Activated CD8-positive, alpha-beta T cell treated with anti-CD3 and anti-CD28 coated beads for 36 hours (primary cell): Measurements from ENCODE around the gene USF1. TPM values are rescaled to one million over a fixed set of nuclear protein-coding genes. Genes with fewer than 3 reads are reported as not detected.

ENCODE experiments used
- ATAC-seq: fragments of 200-7000 bp; cut with Tn5 transposase; one replicate; pipeline ENCODE4 v1.10.0; 2021; ENCODE audit warnings: mild to moderate bottlenecking, moderate library complexity
- CTCF ChIA-PET: fragments of 350-600 bp; sonication (Branson Sonifier 250); formaldehyde crosslinking; loops from one replicate; lab custom pipeline; 2021; ENCODE audit warnings: antibody characterized with exemption; lab: Charles Lee
- POLR2A ChIA-PET: fragments of 350-600 bp; sonication (Branson Sonifier 250); formaldehyde crosslinking; loops from one replicate; lab custom pipeline; 2021; ENCODE audit warnings: antibody characterized with exemption; lab: Charles Lee
- DNase-seq: peaks from one replicate; pipeline ENCODE4 v3.0.0-alpha.2; 2020
- H3K27ac Mint-ChIP-seq: one replicate; pipeline ENCODE4 v1.8.0; 2021; ENCODE audit warnings: mild to moderate bottlenecking, mixed read lengths
- H3K27me3 Mint-ChIP-seq: one replicate; pipeline ENCODE4 v1.8.0; 2021; ENCODE audit warnings: mixed read lengths
- H3K36me3 Mint-ChIP-seq: one replicate; pipeline ENCODE4 v1.8.0; 2021; ENCODE audit warnings: low read depth, mixed read lengths
- H3K4me1 Mint-ChIP-seq: one replicate; pipeline ENCODE4 v1.8.0; 2021; ENCODE audit warnings: low read depth, mixed read lengths
- H3K4me3 Mint-ChIP-seq: one replicate; pipeline ENCODE4 v1.8.0; 2021; ENCODE audit warnings: mild to moderate bottlenecking, moderate library complexity, mixed read lengths
- H3K9me3 Mint-ChIP-seq: one replicate; pipeline ENCODE4 v1.8.0; 2021; ENCODE audit warnings: mixed read lengths
- CTCF ChIP-seq: fragments of 200-600 bp; IDR thresholded peaks from one replicate; pipeline ENCODE4 v1.8.0; 2022; ENCODE audit warnings: antibody characterized with exemption, mild to moderate bottlenecking
- intact Hi-C: fragments of 100-400 bp; cut with micrococcal nuclease; formaldehyde crosslinking; loops from one replicate; pipeline ENCODE4 v1.10.0; 2022
- total RNA-seq, 2 experiments: library from RNA; stranded (reverse); gene quantifications; one replicate each; pipeline ENCODE4 v1.2.3, GENCODE V29; 2021

Gene USF1
- total RNA-seq, 2 experiments from 2014 or later: 50.0 to 52.1 TPM

DNA sequence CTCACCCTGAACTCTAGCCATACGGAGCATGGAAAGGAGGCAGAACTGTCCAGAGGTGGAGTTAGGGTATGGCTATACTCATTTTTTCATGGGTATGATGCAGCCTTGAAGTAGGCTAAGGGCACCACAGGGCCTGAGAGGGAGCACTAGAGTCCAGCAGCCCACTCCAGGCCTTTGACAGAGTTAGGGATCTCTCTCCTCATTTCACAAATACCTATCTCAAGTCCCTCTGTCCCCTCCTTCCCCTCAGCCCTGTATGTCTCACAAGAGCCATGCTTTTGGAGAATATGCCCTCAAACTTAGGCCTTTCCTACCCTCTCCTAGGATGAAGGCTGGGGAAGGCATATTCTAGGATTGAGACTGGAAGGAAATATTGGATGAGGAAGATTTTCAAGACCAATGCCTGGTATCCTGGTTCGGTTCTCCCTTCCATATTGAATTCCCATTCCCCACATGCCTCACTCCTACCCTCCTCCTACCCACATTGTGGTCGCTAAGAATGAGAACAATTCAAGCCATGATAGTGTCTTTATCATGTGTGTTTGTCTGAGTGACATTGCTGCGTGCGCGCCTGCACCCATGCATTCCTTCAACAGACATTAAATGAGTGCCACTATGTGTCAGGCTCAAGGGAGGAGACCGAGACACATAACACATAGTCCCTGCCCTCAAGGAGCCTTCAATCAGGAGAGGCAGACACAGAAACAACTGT, 46.2 kb upstream of the USF1 start:
- ATAC-seq (peak; percentile 15), DNase-seq (no peak)
- no peak for TF ChIP-seq CTCF
- no peaks in the 10 kb centered on the region for H3K9me3 Mint-ChIP-seq
- ChIA-PET CTCF (interaction anchor here (1.3 to 9.4 kb wide), 3 partner anchors 20 to 52 kb away, joined by 3 to 200 read pairs (median 5); partner anchors contain the start of gene ARHGAP30), POLR2A (interaction anchor here (0.6 to 8.2 kb wide), 4 partner anchors 13 to 46 kb away, joined by 3 to 57 read pairs (median 4); partner anchors contain the start of genes ARHGAP30 and USF1)
- no peaks in the 10 kb centered on the region for H3K36me3 Mint-ChIP-seq
- peaks cover 58% of the 10 kb centered on the region for H3K4me1 Mint-ChIP-seq
- peak overlapping the region; percentile 14 for H3K27ac Mint-ChIP-seq
- intact Hi-C loops: no loop called here
- no peaks in the 10 kb centered on the region for H3K27me3 Mint-ChIP-seq
- H3K4me3 Mint-ChIP-seq: no peak overlapping the region

GRCh38 chr1:161091093-161091492, 45.3 kb upstream of the USF1 start:
- no peak for ATAC-seq
- no peaks in the 10 kb centered on the region for H3K27me3 Mint-ChIP-seq
- ChIA-PET CTCF (interaction anchor here (1.3 kb wide), 1 partner anchor 19 kb away, joined by 3 read pairs; no protein-coding TSS in a partner anchor), POLR2A (interaction anchor here (2.8 kb wide), 1 partner anchor 21 kb away, joined by 13 read pairs; the partner anchor contains the start of gene ARHGAP30)
- no peak overlapping the region for H3K4me3 Mint-ChIP-seq
- intact Hi-C loops: no loop called here
- no peak for TF ChIP-seq CTCF
- H3K9me3 Mint-ChIP-seq: no peaks in the 10 kb centered on the region
- no peak for DNase-seq
- peaks cover 49% of the 10 kb centered on the region for H3K4me1 Mint-ChIP-seq
- H3K27ac Mint-ChIP-seq: no peak overlapping the region
- H3K36me3 Mint-ChIP-seq: no peaks in the 10 kb centered on the region

GRCh38 chr1:161090617-161091016, 44.8 kb upstream of the USF1 start:
- Mint-ChIP-seq H3K4me3 (no peak overlapping the region), H3K4me1 (peaks cover 48% of the 10 kb centered on the region), H3K9me3 (no peaks in the 10 kb centered on the region), H3K27me3 (no peaks in the 10 kb centered on the region), H3K27ac (no peak overlapping the region), H3K36me3 (no peaks in the 10 kb centered on the region)
- POLR2A ChIA-PET: interaction anchor here (2.8 kb wide), 1 partner anchor 20 kb away, joined by 13 read pairs; the partner anchor contains the start of gene ARHGAP30
- CTCF ChIA-PET: interaction anchor here (1.3 kb wide), 1 partner anchor 19 kb away, joined by 3 read pairs; no protein-coding TSS in a partner anchor
- intact Hi-C loops: no loop called here
- TF ChIP-seq CTCF: no peak
- DNase-seq: no peak
- no peak for ATAC-seq

- ChIA-PET POLR2A (interaction anchor here (2.8 kb wide), 1 partner anchor 19 kb away, joined by 13 read pairs; the partner anchor contains the start of gene ARHGAP30), CTCF (interaction anchor here (0.8 to 1.2 kb wide), 3 partner anchors 7 to 45 kb away, joined by 3 to 5 read pairs (median 4); partner anchors contain the start of gene USF1)
- ATAC-seq (no peak), DNase-seq (no peak)
- Mint-ChIP-seq H3K4me3 (no peak overlapping the region), H3K4me1 (peaks cover 44% of the 10 kb centered on the region), H3K9me3 (no peaks in the 10 kb centered on the region), H3K27ac (no peak overlapping the region), H3K36me3 (no peaks in the 10 kb centered on the region), H3K27me3 (no peaks in the 10 kb centered on the region)
- TF ChIP-seq CTCF: no peak
- intact Hi-C loops: no loop called here
Measured at GRCh38 chr1:161089938-161090337, 44.2 kb upstream of the USF1 start.
